Naive B cell (primary cell): ENCODE data around the gene EFHB. TPM values are rescaled to one million over a fixed set of nuclear protein-coding genes. Genes with fewer than 3 reads are reported as not detected.
A peak's percentile ranks its signal among the peaks of the same experiment; 100 is the strongest.
"Not testable (repeated sequence)": the region's sequence is repeated elsewhere in the genome, so short reads cannot be mapped to it uniquely, and the experiment has no call there.

ENCODE experiments used
- ATAC-seq, 2 donors: fragments of 150-1000 bp; cut with Tn5 transposase; 2 replicates each; pipeline ENCODE4 v1.10.0; 2021; ENCODE audit warnings: low read depth in 2 of 2, mild to moderate bottlenecking in 2 of 2, moderate library complexity in 2 of 2
- DNase-seq: peaks from one replicate; pipeline ENCODE4 v3.0.0; 2022
- H3K27ac Mint-ChIP-seq, 6 donors: one replicate each; pipeline ENCODE4 v1.8.0; 2020 to 2022; ENCODE audit warnings: mild to moderate bottlenecking in 6 of 6, mixed read lengths in 6 of 6, moderate library complexity in 5 of 6, inconsistent platforms in 2 of 6
- H3K27me3 Mint-ChIP-seq, 3 donors: one replicate each; pipeline ENCODE4 v1.8.0; 2021 to 2022; ENCODE audit warnings: mixed read lengths in 3 of 3, mild to moderate bottlenecking in 1 of 3
- H3K36me3 Mint-ChIP-seq, 2 donors: one replicate each; pipeline ENCODE4 v1.8.0; 2020 to 2022; ENCODE audit warnings: mixed read lengths in 2 of 2, inconsistent platforms in 1 of 2, mild to moderate bottlenecking in 1 of 2
- H3K4me1 Mint-ChIP-seq, 3 donors: one replicate each; pipeline ENCODE4 v1.8.0; 2020 to 2022; ENCODE audit warnings: mixed read lengths in 3 of 3, inconsistent platforms in 1 of 3, mild to moderate bottlenecking in 1 of 3, moderate library complexity in 1 of 3
- H3K4me3 Mint-ChIP-seq, 8 donors: one replicate each; pipeline ENCODE4 v1.8.0; 2020 to 2022; ENCODE audit warnings: mild to moderate bottlenecking in 8 of 8, mixed read lengths in 8 of 8, moderate library complexity in 8 of 8, inconsistent platforms in 2 of 8
- H3K9me3 Mint-ChIP-seq, 7 donors: one replicate each; pipeline ENCODE4 v1.8.0; 2020 to 2022; ENCODE audit warnings: mixed read lengths in 7 of 7, mild to moderate bottlenecking in 5 of 7, inconsistent platforms in 2 of 7, moderate library complexity in 1 of 7
- polyA plus RNA-seq, 6 donors: library from polyadenylated mRNA; unstranded; fragments of 300-500 nt; fragmentation: Illumina TruSeq; gene quantifications; one replicate each; pipeline ENCODE4 v1.2.3, GENCODE V29; 2021; ENCODE audit warnings: low read depth in 6 of 6

EFHB gene
- polyA plus RNA-seq, 6 donors from 2014 or later = 0.74 to 2.5 (median 1.4) TPM; not detected in 2

DNA sequence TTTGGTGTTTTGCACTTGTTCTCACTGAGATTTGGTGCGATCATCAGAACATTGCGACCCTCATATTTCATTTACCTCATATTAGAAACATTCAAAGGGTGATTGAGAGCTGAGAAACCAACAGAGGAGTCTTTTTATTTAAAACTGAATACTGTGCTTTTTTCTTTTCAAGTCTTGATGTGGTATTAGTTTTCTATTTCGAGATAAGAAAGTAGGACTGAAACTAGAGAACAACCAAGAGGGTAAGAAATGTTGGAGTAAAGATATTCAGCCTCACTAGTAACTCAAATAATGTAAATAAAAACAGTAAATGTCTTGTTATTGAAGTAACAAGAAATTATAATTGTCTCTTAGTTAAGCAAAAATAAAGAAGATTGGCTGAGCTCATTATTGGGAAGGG is 26.5 kb downstream of the EFHB start:
- peak overlapping the region in 1 of 6 donors; percentile 28 for H3K27ac Mint-ChIP-seq
- no peak overlapping the region for H3K4me3 Mint-ChIP-seq
- no peak for ATAC-seq
- no peaks in the 10 kb centered on the region for H3K27me3 Mint-ChIP-seq
- H3K9me3 Mint-ChIP-seq = peaks cover 8 to 36% (median 24%) of the 10 kb centered on the region in 7 donors
- peaks cover 6 to 22% of the 10 kb centered on the region in 2 donors for H3K36me3 Mint-ChIP-seq
- H3K4me1 Mint-ChIP-seq = no peaks in the 10 kb centered on the region
- no peak for DNase-seq

DNA sequence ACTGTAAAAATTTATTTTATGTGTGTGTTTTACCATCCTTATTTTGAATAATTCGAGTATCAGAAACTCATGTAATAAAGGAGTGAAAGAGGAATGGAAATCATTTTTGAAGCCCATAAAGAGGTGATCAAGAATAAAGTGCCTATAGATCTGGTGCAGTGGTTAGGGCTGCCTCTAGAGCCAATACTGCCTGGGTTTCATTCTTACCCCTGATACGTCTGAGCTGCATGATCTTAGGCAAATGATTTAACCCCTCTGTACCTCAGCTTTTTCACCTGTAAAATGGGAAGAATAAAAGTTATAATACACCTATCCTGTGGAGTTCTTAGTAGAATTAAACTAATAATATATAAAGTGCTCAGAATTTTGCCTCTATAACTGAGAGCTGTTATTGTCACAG is 30.4 kb downstream of the EFHB start:
- Mint-ChIP-seq H3K4me1 (peaks cover 0 to 6% (median 0%) of the 10 kb centered on the region in 3 donors), H3K4me3 (no peak overlapping the region), H3K36me3 (peaks cover 0 to 6% of the 10 kb centered on the region in 2 donors), H3K9me3 (peaks cover 0 to 12% (median 2%) of the 10 kb centered on the region in 7 donors), H3K27me3 (no peaks in the 10 kb centered on the region), H3K27ac (no peak overlapping the region)
- ATAC-seq (no peak), DNase-seq (no peak)

GRCh38 chr3:19901918-19902317 is 32.1 kb downstream of the EFHB start:
- no peak for ATAC-seq
- peaks cover 0 to 12% (median 2%) of the 10 kb centered on the region in 7 donors for H3K9me3 Mint-ChIP-seq
- no peak overlapping the region for H3K27ac Mint-ChIP-seq
- H3K36me3 Mint-ChIP-seq = peaks cover 0 to 6% of the 10 kb centered on the region in 2 donors
- no peak for DNase-seq
- H3K4me1 Mint-ChIP-seq = peaks cover 0 to 6% (median 0%) of the 10 kb centered on the region in 3 donors
- no peaks in the 10 kb centered on the region for H3K27me3 Mint-ChIP-seq
- H3K4me3 Mint-ChIP-seq = no peak overlapping the region

GRCh38 chr3:19901337-19901736 is 32.7 kb downstream of the EFHB start:
- no peaks in the 10 kb centered on the region for H3K27me3 Mint-ChIP-seq
- H3K36me3 Mint-ChIP-seq = peaks cover 0 to 6% of the 10 kb centered on the region in 2 donors
- no peak for ATAC-seq
- no peak overlapping the region for H3K27ac Mint-ChIP-seq
- peaks cover 0 to 6% (median 0%) of the 10 kb centered on the region in 3 donors for H3K4me1 Mint-ChIP-seq
- H3K9me3 Mint-ChIP-seq = peaks cover 0 to 7% (median 0%) of the 10 kb centered on the region in 7 donors
- no peak for DNase-seq
- no peak overlapping the region for H3K4me3 Mint-ChIP-seq

DNA sequence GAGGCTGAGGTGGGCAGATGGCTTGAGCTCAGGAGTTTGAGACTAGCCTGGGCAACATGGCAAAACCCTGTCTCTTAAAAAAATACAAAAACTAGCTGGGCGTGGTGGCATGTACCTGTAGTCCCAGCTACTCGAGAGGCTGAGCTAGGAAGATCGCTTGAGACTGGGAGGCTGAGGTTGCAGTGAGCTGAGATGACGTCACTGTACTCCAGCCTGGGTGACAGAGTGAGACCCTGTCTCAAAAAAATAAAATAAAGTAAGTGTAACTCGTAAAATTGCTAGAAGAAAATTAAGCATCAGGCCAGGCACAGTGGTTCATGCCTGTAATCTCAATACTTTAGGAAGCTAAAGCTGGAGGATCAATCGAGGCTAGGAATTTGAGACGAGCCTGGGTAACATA is 34.2 kb downstream of the EFHB start:
- not testable (repeated sequence) for H3K36me3 Mint-ChIP-seq, DNase-seq, ATAC-seq, H3K27ac Mint-ChIP-seq, H3K9me3 Mint-ChIP-seq, H3K4me1 Mint-ChIP-seq, H3K4me3 Mint-ChIP-seq, H3K27me3 Mint-ChIP-seq

DNA sequence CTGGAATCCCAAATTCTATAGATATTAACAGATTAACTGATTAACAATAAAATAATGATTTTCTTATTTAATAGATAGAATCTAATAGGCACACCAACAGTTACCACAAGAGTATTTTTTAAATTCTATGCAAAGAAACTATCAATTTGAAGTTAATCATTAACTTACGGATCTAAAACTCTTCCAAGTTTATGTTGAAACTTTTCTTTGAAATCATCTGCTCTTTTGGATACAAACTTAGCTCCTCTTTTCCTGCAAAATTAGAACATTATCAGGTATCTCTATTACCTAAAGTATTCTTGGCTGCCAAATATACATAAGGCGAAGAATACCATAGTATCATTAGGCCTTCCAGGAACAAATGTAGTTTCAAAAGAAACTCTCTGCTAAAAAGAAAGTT is 34.8 kb downstream of the EFHB start:
- ATAC-seq = no peak
- Mint-ChIP-seq H3K27me3 (no peaks in the 10 kb centered on the region), H3K4me3 (no peak overlapping the region), H3K36me3 (no peaks in the 10 kb centered on the region), H3K27ac (no peak overlapping the region), H3K9me3 (no peaks in the 10 kb centered on the region), H3K4me1 (peaks cover 0 to 6% (median 0%) of the 10 kb centered on the region in 3 donors)
- DNase-seq = no peak

GRCh38 chr3:19898721-19899120 is 35.3 kb downstream of the EFHB start:
- no peaks in the 10 kb centered on the region for H3K36me3 Mint-ChIP-seq
- H3K9me3 Mint-ChIP-seq = no peaks in the 10 kb centered on the region
- ATAC-seq (no peak), DNase-seq (no peak)
- H3K4me1 Mint-ChIP-seq = peaks cover 0 to 6% (median 0%) of the 10 kb centered on the region in 3 donors
- H3K27me3 Mint-ChIP-seq = no peaks in the 10 kb centered on the region
- peak overlapping the region in 1 of 6 donors; percentile 69 for H3K27ac Mint-ChIP-seq
- no peak overlapping the region for H3K4me3 Mint-ChIP-seq

DNA sequence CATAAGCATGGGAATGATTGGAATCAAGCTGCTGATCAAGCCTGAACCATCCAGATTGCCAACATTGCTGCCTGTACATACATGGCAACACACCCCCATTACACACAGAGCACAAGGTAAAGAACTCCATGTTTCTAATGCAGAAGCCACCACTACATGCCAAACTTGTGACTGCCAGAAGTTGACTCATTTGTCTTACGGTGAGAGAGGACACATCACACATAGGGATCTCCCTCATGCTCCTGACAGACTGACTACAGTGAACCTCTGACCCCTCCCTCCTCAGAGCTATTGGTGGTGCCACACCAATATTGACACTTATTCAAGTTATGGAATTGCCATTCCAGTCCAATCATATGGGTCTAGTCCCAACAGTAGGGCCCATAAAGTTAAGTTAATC is 42.3 kb downstream of the EFHB start:
- Mint-ChIP-seq H3K27me3 (no peaks in the 10 kb centered on the region), H3K36me3 (no peaks in the 10 kb centered on the region), H3K4me3 (no peak overlapping the region), H3K27ac (no peak overlapping the region), H3K9me3 (no peaks in the 10 kb centered on the region), H3K4me1 (no peaks in the 10 kb centered on the region)
- DNase-seq = no peak
- ATAC-seq = no peak

DNA sequence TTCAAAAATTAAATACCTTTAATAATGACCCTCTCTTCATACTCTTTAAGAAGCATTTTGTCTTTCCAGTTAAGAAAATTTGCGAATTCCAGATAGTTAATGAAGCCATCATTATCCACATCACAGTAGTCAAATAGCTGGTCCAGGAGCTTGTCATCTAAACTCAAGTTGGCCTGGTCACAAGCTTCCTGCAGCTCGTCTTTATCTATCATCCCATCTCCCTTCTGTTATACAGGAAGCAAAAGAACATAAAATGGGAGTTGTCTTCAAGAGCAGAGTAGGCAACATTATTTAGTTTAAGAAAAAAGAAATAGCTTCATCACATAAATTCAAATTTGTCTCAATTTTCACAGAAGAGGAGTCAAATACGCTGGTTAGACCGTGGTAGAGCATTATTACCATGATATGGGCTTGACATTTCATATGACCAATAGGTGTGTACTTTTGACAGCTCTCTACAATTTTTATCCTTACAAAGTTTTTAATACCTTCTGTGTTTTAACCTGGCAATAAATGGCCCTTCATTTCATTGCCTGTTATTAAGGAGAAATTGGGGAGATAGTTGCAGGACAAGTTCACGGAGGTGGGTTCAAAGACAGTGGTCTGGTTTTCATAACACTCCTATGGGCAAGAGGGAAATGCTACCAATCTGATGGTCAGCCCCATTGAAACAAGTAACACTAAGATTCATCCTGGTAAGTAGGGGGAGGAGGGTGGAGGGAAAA is 45.4 kb downstream of the EFHB start:
- H3K27me3 Mint-ChIP-seq = no peaks in the 10 kb centered on the region
- peak overlapping the region in 2 of 6 donors; percentile 28 to 63 for H3K27ac Mint-ChIP-seq
- H3K9me3 Mint-ChIP-seq = no peaks in the 10 kb centered on the region

DNA sequence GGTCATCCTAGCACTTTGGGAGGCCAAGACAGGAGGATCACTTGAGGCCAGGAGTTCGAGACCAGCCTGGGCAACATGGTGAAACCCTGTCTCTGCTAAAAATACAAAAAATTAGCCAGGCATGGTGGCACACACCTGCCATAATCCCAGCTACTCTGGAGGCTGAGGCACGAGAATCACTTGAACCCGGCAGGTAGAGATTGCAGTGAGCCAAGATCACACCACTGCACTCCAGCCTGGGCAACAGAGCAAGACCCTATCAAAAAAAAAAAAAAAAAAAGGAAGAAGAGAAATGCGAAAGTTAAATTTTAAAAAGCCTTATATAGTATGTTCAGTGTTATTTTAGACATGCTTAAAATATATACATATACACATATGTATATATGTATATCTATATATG is 46.9 kb downstream of the EFHB start:
- not testable (repeated sequence) for H3K9me3 Mint-ChIP-seq, H3K27me3 Mint-ChIP-seq, H3K36me3 Mint-ChIP-seq, ATAC-seq, H3K4me3 Mint-ChIP-seq, DNase-seq, H3K4me1 Mint-ChIP-seq
- H3K27ac Mint-ChIP-seq = peak overlapping the region in 2 of 6 donors; percentile 21 to 30

More for the DNA sequence above, 45.4 kb downstream of the EFHB start:
- H3K4me3 Mint-ChIP-seq = no peak overlapping the region
- ATAC-seq = no peak
- H3K36me3 Mint-ChIP-seq = no peaks in the 10 kb centered on the region
- DNase-seq = no peak
- H3K4me1 Mint-ChIP-seq = no peaks in the 10 kb centered on the region

GRCh38 chr3:19886404-19886803 is 47.6 kb downstream of the EFHB start:
- no peak for DNase-seq
- H3K4me3 Mint-ChIP-seq = no peak overlapping the region
- H3K27me3 Mint-ChIP-seq = no peaks in the 10 kb centered on the region
- no peaks in the 10 kb centered on the region for H3K36me3 Mint-ChIP-seq
- no peaks in the 10 kb centered on the region for H3K4me1 Mint-ChIP-seq
- no peak overlapping the region for H3K27ac Mint-ChIP-seq
- H3K9me3 Mint-ChIP-seq = no peaks in the 10 kb centered on the region
- no peak for ATAC-seq

DNA sequence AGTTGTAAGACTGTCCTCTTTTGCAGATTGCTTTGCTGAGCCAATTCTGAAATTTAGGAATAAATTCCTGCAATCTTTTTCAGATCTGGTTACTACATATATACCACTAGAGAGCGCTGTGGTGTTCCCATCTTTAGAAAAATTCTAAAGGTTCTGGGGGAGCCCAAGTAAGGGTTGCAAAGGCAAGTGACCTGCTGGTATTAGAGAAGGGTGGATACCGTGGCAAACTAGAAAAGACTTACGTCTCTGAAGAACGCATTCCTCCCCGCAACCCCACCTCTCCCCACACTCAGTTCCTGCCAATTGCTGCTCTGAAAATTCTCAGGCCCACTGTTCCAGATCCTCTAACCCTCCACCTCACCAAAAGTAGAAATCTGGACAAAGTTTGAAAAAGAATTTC is 48.5 kb downstream of the EFHB start:
- no peaks in the 10 kb centered on the region for H3K36me3 Mint-ChIP-seq
- DNase-seq = peak; percentile 17
- H3K27me3 Mint-ChIP-seq = no peaks in the 10 kb centered on the region
- H3K9me3 Mint-ChIP-seq = no peaks in the 10 kb centered on the region
- no peak overlapping the region for H3K4me3 Mint-ChIP-seq
- H3K4me1 Mint-ChIP-seq = no peaks in the 10 kb centered on the region
- H3K27ac Mint-ChIP-seq = no peak overlapping the region
- ATAC-seq = peak in 1 of 2 donors; percentile 32

GRCh38 chr3:19881852-19882251 is 52.2 kb downstream of the EFHB start:
- Mint-ChIP-seq H3K9me3 (no peaks in the 10 kb centered on the region), H3K27me3 (no peaks in the 10 kb centered on the region), H3K27ac (no peak overlapping the region), H3K4me3 (no peak overlapping the region), H3K36me3 (no peaks in the 10 kb centered on the region), H3K4me1 (no peaks in the 10 kb centered on the region)
- DNase-seq (no peak), ATAC-seq (no peak)

GRCh38 chr3:19881036-19881435 is 53.0 kb downstream of the EFHB start:
- no peak overlapping the region for H3K27ac Mint-ChIP-seq
- DNase-seq = no peak
- H3K27me3 Mint-ChIP-seq = peaks cover 0 to 5% (median 3%) of the 10 kb centered on the region in 3 donors
- H3K36me3 Mint-ChIP-seq = no peaks in the 10 kb centered on the region
- no peak overlapping the region for H3K4me3 Mint-ChIP-seq
- no peaks in the 10 kb centered on the region for H3K4me1 Mint-ChIP-seq
- no peak for ATAC-seq
- H3K9me3 Mint-ChIP-seq = no peaks in the 10 kb centered on the region
